GM20000 (cell line): ENCODE measurements around the gene ING2.

Source experiments
- DNase-seq: peaks from one replicate; pipeline ENCODE4 v3.0.0; 2012; ENCODE audit warnings: low spot score
- CTCF ChIP-seq: IDR thresholded peaks from 2 replicates; pipeline ENCODE4 v1.5.1; 2012; ENCODE audit warnings: mild to moderate bottlenecking, control low read depth; ENCODE audit errors: extremely low read depth, missing control alignments

The ING2 gene

GRCh38 chr4:183504064-183504929 lies 561 bp upstream of the ING2 start:
- TF ChIP-seq CTCF: no peak
- peak; percentile 98 for DNase-seq

GRCh38 chr4:183505611-183506388 lies 942 bp downstream of the ING2 start:
- TF ChIP-seq CTCF: no peak

GRCh38 chr4:183506389-183506735 lies 1.5 kb downstream of the ING2 start:
- no peak for TF ChIP-seq CTCF
- no peak for DNase-seq

More at GRCh38 chr4:183505611-183506388, 942 bp downstream of the ING2 start:
- peak; percentile 87 for DNase-seq

- no peak for TF ChIP-seq CTCF
- no peak for DNase-seq
Observed at GRCh38 chr4:183507925-183508696, 3.3 kb downstream of the ING2 start.

GRCh38 chr4:183508697-183509335 lies 4.0 kb downstream of the ING2 start:
- no peak for DNase-seq
- TF ChIP-seq CTCF: no peak

GRCh38 chr4:183515411-183515810 lies 10.6 kb downstream of the ING2 start:
- no peak for DNase-seq
- TF ChIP-seq CTCF: no peak
